Large intestine (tissue), 3 donors: ENCODE measurements around the gene ARAP1. TPM values are rescaled to one million over a fixed set of nuclear protein-coding genes. Genes with fewer than 3 reads are reported as not detected.

Experiments used
- DNase-seq, 2 donors: peaks; one replicate each; pipeline versions ENCODE4 v3.0.0 to v3.0.0-alpha.2; 2013
- H3K27ac ChIP-seq: one replicate; pipeline ENCODE4 v1.5.1; 2013; ENCODE audit warnings: low read length
- H3K27me3 ChIP-seq: 2 replicates; pipeline ENCODE4 v1.6.1; 2013; ENCODE audit warnings: low read length; ENCODE audit not compliant: control insufficient read depth, insufficient read depth
- H3K36me3 ChIP-seq: 2 replicates; pipeline ENCODE4 v1.6.1; 2013; ENCODE audit warnings: low read length; ENCODE audit not compliant: control insufficient read depth, insufficient read depth
- H3K4me1 ChIP-seq: one replicate; pipeline ENCODE4 v1.6.1; 2013; ENCODE audit warnings: low read length; ENCODE audit not compliant: control insufficient read depth, insufficient read depth
- H3K4me3 ChIP-seq: one replicate; pipeline ENCODE4 v1.5.1; 2013; ENCODE audit warnings: low read length
- H3K9me3 ChIP-seq: one replicate; pipeline ENCODE4 v1.6.1; 2013; ENCODE audit warnings: mild to moderate bottlenecking, low read depth, low read length, moderate library complexity; ENCODE audit not compliant: control insufficient read depth
- whole genome bisulfite sequencing: methylation state at CpG from one replicate; pipeline ENCODE4 v1.1.5; 2013; ENCODE audit warnings: low lambda C conversion rate; ENCODE audit not compliant: insufficient coverage; 5-methylcytosine and 5-hydroxymethylcytosine counted together
- polyA plus RNA-seq: library from polyadenylated mRNA; unstranded; fragments of 120-200 nt; gene quantifications from one replicate; pipeline ENCODE4 v1.2.1, GENCODE V29; 2013

The ARAP1 gene
- polyA plus RNA-seq, 1 donor, result 69.1 TPM

- DNase-seq, result no peak
- Histone ChIP-seq H3K9me3 (no peaks in the 10 kb centered on the region), H3K4me1 (no peaks in the 10 kb centered on the region), H3K4me3 (no peak overlapping the region), H3K27ac (no peak overlapping the region), H3K27me3 (peaks cover 33% of the 10 kb centered on the region), H3K36me3 (no peaks in the 10 kb centered on the region)
- WGBS, result no CpG with 5 or more reads among the region's 9 CpGs
Measured at GRCh38 chr11:72658989-72659640, 93.1 kb downstream of the ARAP1 start.

GRCh38 chr11:72657411-72658100, 94.7 kb downstream of the ARAP1 start:
- H3K9me3 ChIP-seq, result no peaks in the 10 kb centered on the region
- no CpG with 5 or more reads among the region's 6 CpGs for WGBS
- no peaks in the 10 kb centered on the region for H3K4me1 ChIP-seq

GRCh38 chr11:72655896-72656464, 96.2 kb downstream of the ARAP1 start:
- no peak for DNase-seq
- Histone ChIP-seq H3K36me3 (no peaks in the 10 kb centered on the region), H3K27me3 (peaks cover 7% of the 10 kb centered on the region), H3K9me3 (no peaks in the 10 kb centered on the region), H3K4me3 (no peak overlapping the region), H3K27ac (no peak overlapping the region), H3K4me1 (no peaks in the 10 kb centered on the region)
- WGBS, result no CpG with 5 or more reads among the region's 11 CpGs

More at GRCh38 chr11:72657411-72658100, 94.7 kb downstream of the ARAP1 start:
- H3K27me3 ChIP-seq, result peaks cover 22% of the 10 kb centered on the region
- no peak overlapping the region for H3K27ac ChIP-seq
- H3K36me3 ChIP-seq, result no peaks in the 10 kb centered on the region
- H3K4me3 ChIP-seq, result no peak overlapping the region
- no peak for DNase-seq

- no CpG with 5 or more reads among the region's 8 CpGs for WGBS
- no peak for DNase-seq
- Histone ChIP-seq H3K4me3 (no peak overlapping the region), H3K27me3 (peaks cover 7% of the 10 kb centered on the region), H3K36me3 (no peaks in the 10 kb centered on the region), H3K4me1 (no peaks in the 10 kb centered on the region), H3K9me3 (no peaks in the 10 kb centered on the region), H3K27ac (no peak overlapping the region)
Measured at GRCh38 chr11:72655014-72655413, 97.2 kb downstream of the ARAP1 start.

GRCh38 chr11:72653649-72654048, 98.6 kb downstream of the ARAP1 start:
- DNase-seq, result no peak
- no peak overlapping the region for H3K4me3 ChIP-seq
- no peaks in the 10 kb centered on the region for H3K4me1 ChIP-seq
- peaks cover 5% of the 10 kb centered on the region for H3K27me3 ChIP-seq
- 20% methylated on average over 1 of the region's 3 CpGs for WGBS
- H3K27ac ChIP-seq, result no peak overlapping the region
- no peaks in the 10 kb centered on the region for H3K36me3 ChIP-seq
- H3K9me3 ChIP-seq, result no peaks in the 10 kb centered on the region

- Histone ChIP-seq H3K4me3 (no peak overlapping the region), H3K27me3 (peaks cover 5% of the 10 kb centered on the region), H3K27ac (no peak overlapping the region), H3K9me3 (no peaks in the 10 kb centered on the region), H3K4me1 (no peaks in the 10 kb centered on the region), H3K36me3 (no peaks in the 10 kb centered on the region)
- DNase-seq, result peak in 1 of 2 donors; percentile 25
- WGBS, result no CpG with 5 or more reads among the region's 13 CpGs
Measured at GRCh38 chr11:72652873-72653630, 99.2 kb downstream of the ARAP1 start.

GRCh38 chr11:72652133-72652532, 100.1 kb downstream of the ARAP1 start:
- Histone ChIP-seq H3K36me3 (no peaks in the 10 kb centered on the region), H3K27ac (no peak overlapping the region), H3K4me3 (no peak overlapping the region), H3K9me3 (no peaks in the 10 kb centered on the region), H3K27me3 (peaks cover 5% of the 10 kb centered on the region), H3K4me1 (no peaks in the 10 kb centered on the region)
- DNase-seq, result no peak

GRCh38 chr11:72649215-72649976, 102.8 kb downstream of the ARAP1 start:
- no peak for DNase-seq
- Histone ChIP-seq H3K27me3 (peaks cover 2% of the 10 kb centered on the region), H3K27ac (no peak overlapping the region), H3K4me3 (no peak overlapping the region), H3K4me1 (no peaks in the 10 kb centered on the region), H3K36me3 (no peaks in the 10 kb centered on the region), H3K9me3 (no peaks in the 10 kb centered on the region)
- no CpG with 5 or more reads among the region's 5 CpGs for WGBS

GRCh38 chr11:72648384-72649136, 103.6 kb downstream of the ARAP1 start:
- H3K4me3 ChIP-seq, result no peak overlapping the region
- DNase-seq, result no peak
- no peaks in the 10 kb centered on the region for H3K27me3 ChIP-seq
- H3K9me3 ChIP-seq, result no peaks in the 10 kb centered on the region
- no peaks in the 10 kb centered on the region for H3K4me1 ChIP-seq
- H3K27ac ChIP-seq, result no peak overlapping the region
- no CpG with 5 or more reads among the region's 7 CpGs for WGBS
- H3K36me3 ChIP-seq, result no peaks in the 10 kb centered on the region
